K562 (cell line): ENCODE data around the gene SEPTIN12. TPM values are rescaled to one million over a fixed set of nuclear protein-coding genes. Genes with fewer than 3 reads are reported as not detected.

Experiments
- ATAC-seq: fragments of 200-7000 bp; cut with Tn5 transposase; 3 replicates; pipeline ENCODE4 v1.9.1; 2020; ENCODE audit warnings: moderate library complexity
- BruUV-seq: library from RNA; stranded (reverse); fragments of 400-500 nt; replicated peaks from 2 replicates; lab custom pipeline; 2021; lab: Mats Ljungman, UMichigan
- CTCF ChIA-PET: fragments of 300-600 bp; formaldehyde crosslinking; extraction: SDS; loops from one replicate; lab custom pipeline; 2021; ENCODE audit warnings: low intra/inter-chr PET ratio; lab: Yijun Ruan, JAX
- POLR2A ChIA-PET: fragments of 300-600, 350-650 bp; sonication (Branson Sonifier 250); formaldehyde crosslinking; extraction: SDS; loops from one replicate; lab custom pipeline; 2021; ENCODE audit warnings: antibody characterized with exemption, inconsistent platforms; lab: Yijun Ruan, JAX
- DNase-seq, 4 experiments: peaks; one replicate each; pipeline versions ENCODE4 v3.0.0 to v3.0.0-alpha.2; 2011 to 2018; ENCODE audit warnings: low spot score in 3 of 4, mixed read lengths in 3 of 4; ENCODE audit errors: extremely low read depth in 1 of 4
- FAIRE-seq: peaks from 2 replicates; lab custom pipeline; 2011; peaks lifted over from hg19 to GRCh38; lab: Jason Lieb, UNC
- H2AFZ ChIP-seq: 2 replicates; pipeline ENCODE4 v1.6.0; 2011; ENCODE audit warnings: low read depth, low read length, control low read depth, inconsistent platforms
- H3K27ac ChIP-seq: fragments of 200-600 bp; 3 replicates; pipeline ENCODE4 v1.8.0; 2011; ENCODE audit warnings: low read depth, mild to moderate bottlenecking, control low read depth, inconsistent platforms, low read length, moderate library complexity, mixed read lengths; ENCODE audit errors: extremely low read depth
- H3K27me3 ChIP-seq, 2 experiments: fragments of 300-600 bp in 1 of 2; 2 replicates in 1 of 2; 3 replicates in 1 of 2; pipeline versions ENCODE4 v1.6.0 to v1.8.0; 2011; ENCODE audit warnings: inconsistent platforms in 2 of 2, low read length in 2 of 2, mild to moderate bottlenecking in 1 of 2, mixed read lengths in 1 of 2, moderate library complexity in 1 of 2; ENCODE audit not compliant: control insufficient read depth in 2 of 2, insufficient read depth in 2 of 2
- H3K36me3 ChIP-seq: fragments of 300-600 bp; 3 replicates; pipeline ENCODE4 v1.8.0; 2011; ENCODE audit warnings: mild to moderate bottlenecking, low read length, inconsistent platforms; ENCODE audit not compliant: control insufficient read depth, insufficient read depth
- H3K4me1 ChIP-seq, 2 experiments: fragments of 200-600 bp in 1 of 2; replicated peaks in 1 of 2; 2 replicates in 1 of 2; 3 replicates in 1 of 2; pipeline versions ENCODE4 v1.5.1 to v1.8.0; 2011; ENCODE audit warnings: inconsistent platforms in 2 of 2, low read length in 2 of 2, mild to moderate bottlenecking in 1 of 2, mixed read lengths in 1 of 2, moderate library complexity in 1 of 2; ENCODE audit not compliant: control insufficient read depth in 2 of 2, insufficient read depth in 2 of 2
- H3K4me2 ChIP-seq: 2 replicates; pipeline ENCODE4 v1.6.1; 2011; ENCODE audit warnings: low read length, control low read depth, inconsistent platforms, mixed read lengths; ENCODE audit not compliant: insufficient read depth
- H3K4me3 ChIP-seq: fragments of 200-600 bp; sonication (generic), shearing (Covaris generic); 2 replicates; pipeline ENCODE4 v1.5.1; 2016; ENCODE audit warnings: control low read depth, inconsistent platforms
- H3K79me2 ChIP-seq: fragments of 200-600 bp; 3 replicates; pipeline ENCODE4 v1.8.0; 2011; ENCODE audit warnings: low read length, inconsistent platforms; ENCODE audit not compliant: control insufficient read depth, insufficient read depth
- H3K9ac ChIP-seq, 2 experiments: 2 replicates each; pipeline versions ENCODE4 v1.6.0 to v1.6.1; 2011; ENCODE audit warnings: low read depth in 2 of 2, low read length in 2 of 2, control low read depth in 1 of 2, inconsistent platforms in 1 of 2, mild to moderate bottlenecking in 1 of 2, mixed read lengths in 1 of 2; ENCODE audit not compliant: insufficient read depth in 1 of 2
- H3K9me1 ChIP-seq: one replicate; pipeline ENCODE4 v1.6.0; 2011; ENCODE audit warnings: inconsistent platforms, mild to moderate bottlenecking, low read length, moderate library complexity; ENCODE audit not compliant: control insufficient read depth, insufficient read depth
- H3K9me3 ChIP-seq: replicated peaks from 2 replicates; pipeline ENCODE4 v1.5.1; 2011; ENCODE audit warnings: low read depth, low read length, inconsistent platforms; ENCODE audit not compliant: control insufficient read depth, insufficient read depth
- H4K20me1 ChIP-seq: replicated peaks from 2 replicates; pipeline ENCODE4 v1.6.1; 2011; ENCODE audit warnings: low read length, inconsistent platforms, mixed read lengths; ENCODE audit not compliant: control insufficient read depth, insufficient read depth
- ATF1 ChIP-seq, 2 experiments: fragments of 450-650 bp in 1 of 2; IDR thresholded peaks; 2 replicates each; pipeline ENCODE4 v1.6.1; 2016; ENCODE audit warnings: missing compliant biosample characterization in 1 of 2, missing genetic modification characterization in 1 of 2
- GMEB1 ChIP-seq: fragments of 250-450 bp; sonication (Bioruptor Pico); IDR thresholded peaks from 2 replicates; pipeline ENCODE4 v1.4.0; 2020; ENCODE audit warnings: mild to moderate bottlenecking
- NEUROD1 ChIP-seq: fragments of 150-350 bp; IDR thresholded peaks from 2 replicates; pipeline ENCODE4 v1.6.1; 2014; ENCODE audit warnings: borderline replicate concordance, low read length, low read depth; ENCODE audit not compliant: partially characterized antibody
- ZKSCAN8 ChIP-seq: fragments of 200-800 bp; sonication (Bioruptor generic); IDR thresholded peaks from 2 replicates; pipeline ENCODE4 v1.6.1; 2016; ENCODE audit warnings: missing genetic modification characterization, missing compliant biosample characterization
- ZNF23 ChIP-seq: fragments of 250-450 bp; sonication (Bioruptor Pico); IDR thresholded peaks from 2 replicates; pipeline ENCODE4 v1.4.0; 2020; ENCODE audit warnings: mild to moderate bottlenecking
- WGBS: fragments of 100-300 bp; shearing (Covaris generic); methylation state at CpG from one replicate; pipeline ENCODE4 v1.1.6; 2016; ENCODE audit warnings: low coverage, mixed read lengths; ENCODE audit not compliant: insufficient coverage; ENCODE audit errors: missing lambda C conversion rate; 5-methylcytosine and 5-hydroxymethylcytosine counted together
- in situ Hi-C: fragments of 300-500 bp; cut with MboI; formaldehyde crosslinking; loops from 4 replicates; pipeline ENCODE4 v1.15.0; 2018; ENCODE audit warnings: inconsistent platforms, mixed read lengths
- intact Hi-C: fragments of 100-400 bp; cut with micrococcal nuclease; formaldehyde crosslinking; loops from 2 replicates; pipeline ENCODE4 v1.14.2; 2022
- polyA plus RNA-seq, 8 experiments: library from polyadenylated mRNA; depleted of rRNA in 4 of 8; stranded (reverse) in 5 of 8; unstranded in 3 of 8; fragments of >200 nt; fragmentation: Nextera tagmentation in 2 of 8; fragmentation: Illumina TruSeq in 1 of 8; extraction: Ambion mirVana in 2 of 8; extraction: Trizol in 1 of 8; gene quantifications; 2 replicates each; pipeline versions ENCODE4 v1.2.1 to v1.2.3, GENCODE V29; 2011 to 2014; ENCODE audit warnings: inconsistent platforms in 1 of 8, missing spikeins in 1 of 8
- total RNA-seq, 7 experiments: library from RNA; depleted of rRNA in 6 of 7; stranded (reverse); fragments of >200 nt in 6 of 7; fragmentation: Illumina TruSeq in 2 of 7; extraction: Trizol in 2 of 7; gene quantifications; 2 replicates each; pipeline versions ENCODE4 v1.2.1 to v1.2.3, GENCODE V29; 2011 to 2021; ENCODE audit warnings: low replicate concordance in 1 of 7
- TF ChIP-seq, protein P1 (sequence below): sonication (generic); formaldehyde crosslinking; IDR thresholded peaks from 2 replicates; pipeline ENCODE4 v1.5.0; 2020; ENCODE audit warnings: missing genetic modification reagents

Gene SEPTIN12
- total and polyA plus RNA-seq, 9 of the 15 experiments (the other 6 are each of a cell fraction or from before 2014, with no cell fraction given), result not detected

- TF ChIP-seq, protein P1, sequence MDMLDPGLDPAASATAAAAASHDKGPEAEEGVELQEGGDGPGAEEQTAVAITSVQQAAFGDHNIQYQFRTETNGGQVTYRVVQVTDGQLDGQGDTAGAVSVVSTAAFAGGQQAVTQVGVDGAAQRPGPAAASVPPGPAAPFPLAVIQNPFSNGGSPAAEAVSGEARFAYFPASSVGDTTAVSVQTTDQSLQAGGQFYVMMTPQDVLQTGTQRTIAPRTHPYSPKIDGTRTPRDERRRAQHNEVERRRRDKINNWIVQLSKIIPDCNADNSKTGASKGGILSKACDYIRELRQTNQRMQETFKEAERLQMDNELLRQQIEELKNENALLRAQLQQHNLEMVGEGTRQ, result no peak
- TF ChIP-seq ATF1 (CRISPR knock-in tag; IDR thresholded peaks at IDR 0.05), result no peak
- peak; percentile 29; the same call in 1 of the 2 replicates for TF ChIP-seq ATF1 (tag; IDR thresholded peaks at IDR 0.05)
- TF ChIP-seq GMEB1, result no peak
- TF ChIP-seq ZNF23, result no peak
Observed at GRCh38 chr16:4780235-4780634, 7.9 kb downstream of the SEPTIN12 start (continued).

- Histone ChIP-seq H2AFZ (no peak overlapping the region), H3K27me3 (no peaks in the 10 kb centered on the region), H3K36me3 (no peaks in the 10 kb centered on the region), H3K79me2 (no peaks in the 10 kb centered on the region), H3K27ac (no peak overlapping the region), H3K4me3 (no peak overlapping the region), H3K4me1 (peaks cover 3 to 10% of the 10 kb centered on the region in 2 experiments; a peak in 3 of 5 replicates), H3K9me3 (no peaks in the 10 kb centered on the region), H3K9ac (no peak overlapping the region), H3K9me1 (no peaks in the 10 kb centered on the region), H3K4me2 (no peak overlapping the region), H4K20me1 (no peaks in the 10 kb centered on the region)
- no TSS peak for BruUV-seq
- FAIRE-seq (no peak), DNase-seq (no peak), ATAC-seq (no peak)
- intact Hi-C loops, result no loop called here
- ChIA-PET POLR2A (interaction anchor here (0.7 to 1.3 kb wide), 3 partner anchors 9 to 138 kb away, joined by 3 to 5 read pairs (median 4); no protein-coding TSS in a partner anchor), CTCF (no interaction called here)
- in situ Hi-C loops, result no loop called here
- TF ChIP-seq ZKSCAN8 (CRISPR knock-in tag), result peak; percentile 58; the same call in 1 of the 2 replicates
- no peak for TF ChIP-seq NEUROD1
- WGBS, result 59% methylated on average over 5 of the region's 5 CpGs
Observed at GRCh38 chr16:4778050-4778392, 10.1 kb downstream of the SEPTIN12 start.
